ENCODE measurements around the gene RASSF8.
"Not testable (repeated sequence)": the region's sequence is repeated elsewhere in the genome, so short reads cannot be mapped to it uniquely, and the experiment has no call there.

The RASSF8 gene

GRCh38 chr12:26057271-26057670 is 98.8 kb downstream of the RASSF8 start:
- not testable (repeated sequence) for DNase-seq (ENCODE audit: low read depth in 2 of 2)

GRCh38 chr12:26058308-26058707 is 99.8 kb downstream of the RASSF8 start:
- DNase-seq (ENCODE audit: low read depth in 2 of 2), result no peak

GRCh38 chr12:26058818-26059217 is 100.3 kb downstream of the RASSF8 start:
- DNase-seq (ENCODE audit: low read depth in 2 of 2), result no peak

- no peak for DNase-seq (ENCODE audit: low read depth in 2 of 2)
Observed at GRCh38 chr12:26062006-26062405, 103.5 kb downstream of the RASSF8 start.

GRCh38 chr12:26062566-26062965 is 104.1 kb downstream of the RASSF8 start:
- DNase-seq (ENCODE audit: low read depth in 2 of 2), result no peak

- DNase-seq (ENCODE audit: low read depth in 2 of 2), result no peak
Observed at GRCh38 chr12:26065451-26065850, 107.0 kb downstream of the RASSF8 start.

GRCh38 chr12:26068503-26068902 is 110.0 kb downstream of the RASSF8 start:
- DNase-seq (ENCODE audit: low read depth in 2 of 2), result no peak

- no peak for DNase-seq (ENCODE audit: low read depth in 2 of 2)
Observed at GRCh38 chr12:26069796-26070195, 111.3 kb downstream of the RASSF8 start.

- DNase-seq (ENCODE audit: low read depth in 2 of 2), result no peak
Observed at GRCh38 chr12:26077915-26078702, 119.6 kb downstream of the RASSF8 start.

GRCh38 chr12:26080911-26081310 is 122.4 kb downstream of the RASSF8 start:
- DNase-seq (ENCODE audit: low read depth in 2 of 2), result no peak

- no peak for DNase-seq (ENCODE audit: low read depth in 2 of 2)
Observed at GRCh38 chr12:26086936-26087335, 128.5 kb downstream of the RASSF8 start.

GRCh38 chr12:26088998-26089397 is 130.5 kb downstream of the RASSF8 start:
- DNase-seq (ENCODE audit: low read depth in 2 of 2), result no peak

GRCh38 chr12:26090836-26091510 is 132.5 kb downstream of the RASSF8 start:
- DNase-seq (ENCODE audit: low read depth in 2 of 2), result no peak

- DNase-seq (ENCODE audit: low read depth in 2 of 2), result no peak
Observed at GRCh38 chr12:26091822-26092221, 133.3 kb downstream of the RASSF8 start.

GRCh38 chr12:26092346-26093105 is 134.0 kb downstream of the RASSF8 start:
- DNase-seq (ENCODE audit: low read depth in 2 of 2), result no peak

GRCh38 chr12:26095186-26095585 is 136.7 kb downstream of the RASSF8 start:
- DNase-seq (ENCODE audit: low read depth in 2 of 2), result no peak

- DNase-seq (ENCODE audit: low read depth in 2 of 2), result no peak
Observed at GRCh38 chr12:26096036-26096435, 137.6 kb downstream of the RASSF8 start.

- DNase-seq (ENCODE audit: low read depth in 2 of 2), result peak in 1 of 2 donors; percentile 21
Observed at GRCh38 chr12:26097046-26097878, 138.8 kb downstream of the RASSF8 start.

GRCh38 chr12:26100666-26101349 is 142.3 kb downstream of the RASSF8 start:
- no peak for DNase-seq (ENCODE audit: low read depth in 2 of 2)

GRCh38 chr12:26101350-26101734 is 142.9 kb downstream of the RASSF8 start:
- no peak for DNase-seq (ENCODE audit: low read depth in 2 of 2)

- no peak for DNase-seq (ENCODE audit: low read depth in 2 of 2)
Observed at GRCh38 chr12:26101763-26102162, 143.3 kb downstream of the RASSF8 start.
